Ishikawa (cell line): ENCODE data around the gene ZNF318.

Experiments
- EP300 ChIP-seq: IDR thresholded peaks from 2 replicates; pipeline ENCODE4 v1.6.1; 2012; ENCODE audit warnings: borderline replicate concordance
- FOXM1 ChIP-seq: IDR thresholded peaks from 2 replicates; pipeline ENCODE4 v1.6.1; 2012; ENCODE audit warnings: low read depth, borderline replicate concordance
- NFIC ChIP-seq: IDR thresholded peaks from 2 replicates; pipeline ENCODE4 v1.6.1; 2012
- RAD21 ChIP-seq: IDR thresholded peaks from 2 replicates; pipeline ENCODE4 v1.6.1; 2012; ENCODE audit warnings: low read depth
- TEAD4 ChIP-seq: IDR thresholded peaks from 2 replicates; pipeline ENCODE4 v1.6.1; 2012
- USF1 ChIP-seq: IDR thresholded peaks from 2 replicates; pipeline ENCODE4 v1.6.1; 2012

GRCh38 chr6:43359831-43360230 is 9.6 kb downstream of the ZNF318 start:
- TF ChIP-seq NFIC = no peak
- TF ChIP-seq EP300 = no peak
- TF ChIP-seq FOXM1 = no peak
- no peak for TF ChIP-seq RAD21
- TF ChIP-seq TEAD4 = no peak
- no peak for TF ChIP-seq USF1
